Measurements from ENCODE around the gene OXCT1. TPM values are rescaled to one million over a fixed set of nuclear protein-coding genes. Genes with fewer than 3 reads are reported as not detected.

OXCT1 gene
- total and polyA plus RNA-seq, 2 donors (not counting 3 experiments of a cell fraction or from before 2014, with no cell fraction given), result 12.8 to 37.4 TPM

- no peak for DNase-seq (ENCODE audit: low read depth, low spot score)
- no peaks in the 10 kb centered on the region for H3K9me3 ChIP-seq (replicated peaks; ENCODE audit: control insufficient read depth, insufficient read depth, low read length)
Measured at GRCh38 chr5:41883936-41884335, 13.7 kb upstream of the OXCT1 start.

More at GRCh38 chr5:41883936-41884335, 13.7 kb upstream of the OXCT1 start:
- no peak for FAIRE-seq
- Histone ChIP-seq H3K4me1 (ENCODE audit: control insufficient read depth, extremely low read depth, insufficient read depth, low read length) (no peaks in the 10 kb centered on the region), H3K9ac (replicated peaks; ENCODE audit: extremely low read depth, insufficient read depth, low read length) (no peak overlapping the region), H2AFZ (ENCODE audit: low read depth, low read length) (no peak overlapping the region), H3K4me2 (ENCODE audit: insufficient read depth, low read length) (no peak overlapping the region), H4K20me1 (replicated peaks; ENCODE audit: control insufficient read depth, extremely low read depth, insufficient read depth, low read length) (no peaks in the 10 kb centered on the region), H3K27me3 (ENCODE audit: control insufficient read depth in 2 of 2, insufficient read depth in 2 of 2, low read length in 2 of 2) (peaks cover 3 to 12% of the 10 kb centered on the region in 2 experiments), H3K36me3 (ENCODE audit: control insufficient read depth in 2 of 2, extremely low read depth in 1 of 2, insufficient read depth in 2 of 2, low read length in 2 of 2) (no peaks in the 10 kb centered on the region), H3K9me1 (replicated peaks; ENCODE audit: control insufficient read depth, extremely low read depth, insufficient read depth, low read length) (no peaks in the 10 kb centered on the region), H3K4me3 (replicated peaks in 1 of 3; ENCODE audit: insufficient read depth in 1 of 3, low read depth in 1 of 3, low read length in 3 of 3) (no peak overlapping the region), H3K27ac (ENCODE audit: insufficient read depth, low read depth, low read length) (no peak overlapping the region), H3K79me2 (ENCODE audit: control insufficient read depth, insufficient read depth, low read length) (no peaks in the 10 kb centered on the region)
- intact Hi-C loops (cut with micrococcal nuclease), result no loop called here
- no TSS peak for BruUV-seq (replicated peaks)
- CTCF ChIA-PET, result no interaction called here
- TF ChIP-seq JUN (IDR thresholded peaks at IDR 0.05; ENCODE audit: borderline replicate concordance, insufficient read depth, insufficient read length, low read depth), result no peak
- no peak for TF ChIP-seq MYC (IDR thresholded peaks at IDR 0.05; ENCODE audit: low read depth, low read length)
- TF ChIP-seq POLR2AphosphoS5 (IDR thresholded peaks at IDR 0.05; ENCODE audit: insufficient read depth, low read depth, low read length), result no peak
- no peak for TF ChIP-seq FOS (IDR thresholded peaks at IDR 0.05; ENCODE audit: borderline replicate concordance, insufficient read depth, low read length)
- no peak for TF ChIP-seq EZH2 (IDR thresholded peaks at IDR 0.05; ENCODE audit: borderline replicate concordance, low read depth, low read length, severe bottlenecking)
- TF ChIP-seq GATA2 (IDR thresholded peaks at IDR 0.05; ENCODE audit: insufficient read depth, insufficient read length, low read depth, low read length), result no peak
- TF ChIP-seq CTCF (IDR thresholded peaks at IDR 0.05; ENCODE audit: extremely low read depth in 1 of 2, insufficient read depth in 1 of 2, low read depth in 1 of 2, low read length in 2 of 2), result no peak
- TF ChIP-seq POLR2A (IDR thresholded peaks at IDR 0.05; ENCODE audit: low read depth, low read length), result no peak
- TF ChIP-seq MAX (IDR thresholded peaks at IDR 0.05; ENCODE audit: insufficient read depth, insufficient read length), result no peak
- POLR2A ChIA-PET, result no interaction called here
- dilution Hi-C loops (cut with MboI; ENCODE audit: extremely low pct_ligation_motif_present, low sequenced_read_pairs), result no loop called here
